AG10803 (cell line): Measurements from ENCODE around the gene CERCAM.

Source experiments
- DNase-seq: peaks from one replicate; pipeline ENCODE4 v3.0.0; 2010; ENCODE audit warnings: low read depth
- H3K4me3 ChIP-seq: 2 replicates; pipeline ENCODE4 v1.5.1; 2011; ENCODE audit warnings: mild to moderate bottlenecking, low read length, control low read depth
- CTCF ChIP-seq: conservative IDR thresholded peaks from 2 replicates; pipeline ENCODE4 v1.5.1; 2011; ENCODE audit warnings: mild to moderate bottlenecking, low read length, control low read depth, inconsistent platforms

CERCAM gene

GRCh38 chr9:128448746-128449145, 28.1 kb downstream of the CERCAM start:
- no peak for DNase-seq
- TF ChIP-seq CTCF: no peak
- H3K4me3 ChIP-seq: no peak overlapping the region

GRCh38 chr9:128454991-128455390, 34.3 kb downstream of the CERCAM start:
- TF ChIP-seq CTCF: no peak
- DNase-seq: no peak
- H3K4me3 ChIP-seq: no peak overlapping the region

GRCh38 chr9:128455849-128456612, 35.4 kb downstream of the CERCAM start, which contains the start of gene ODF2:
ODF2 (plus strand) TSS chr9:128456006; CDS start chr9:128456092, 86 bp downstream.
- no peak for TF ChIP-seq CTCF
- H3K4me3 ChIP-seq: peak within 1 kb of the TSS; percentile 85
- DNase-seq: peak; percentile 93

- DNase-seq: peak; percentile 72
- no peak for TF ChIP-seq CTCF
- H3K4me3 ChIP-seq: peak overlapping the region; percentile 85
Measured at GRCh38 chr9:128456613-128457061, 36.0 kb downstream of the CERCAM start.

- DNase-seq: no peak
- TF ChIP-seq CTCF: no peak
- peak overlapping the region; percentile 85 for H3K4me3 ChIP-seq
Measured at GRCh38 chr9:128457207-128457606, 36.5 kb downstream of the CERCAM start.

- no peak overlapping the region for H3K4me3 ChIP-seq
- no peak for DNase-seq
- TF ChIP-seq CTCF: no peak
Measured at GRCh38 chr9:128459011-128459410, 38.4 kb downstream of the CERCAM start.

GRCh38 chr9:128469070-128469469, 48.4 kb downstream of the CERCAM start:
- H3K4me3 ChIP-seq: no peak overlapping the region
- TF ChIP-seq CTCF: no peak
- no peak for DNase-seq
